DOHH2 (cell line): Measurements from ENCODE around the gene GATAD2B.

ENCODE experiments used
- EZH2phosphoT487 ChIP-seq: fragments of 200-600 bp; sonication (generic); IDR thresholded peaks from 2 replicates; pipeline ENCODE4 v1.6.1; 2017; ENCODE audit warnings: borderline replicate concordance, mild to moderate bottlenecking, antibody characterized with exemption, low read length, moderate library complexity, mixed read lengths
- TF ChIP-seq, protein P1 (sequence below): fragments of 200-600 bp; sonication (generic); IDR thresholded peaks from one replicate; pipeline ENCODE4 v1.5.1; 2014; ENCODE audit warnings: antibody characterized with exemption, mild to moderate bottlenecking, low read depth, low read length; ENCODE audit not compliant: poor library complexity, severe bottlenecking

DNA sequence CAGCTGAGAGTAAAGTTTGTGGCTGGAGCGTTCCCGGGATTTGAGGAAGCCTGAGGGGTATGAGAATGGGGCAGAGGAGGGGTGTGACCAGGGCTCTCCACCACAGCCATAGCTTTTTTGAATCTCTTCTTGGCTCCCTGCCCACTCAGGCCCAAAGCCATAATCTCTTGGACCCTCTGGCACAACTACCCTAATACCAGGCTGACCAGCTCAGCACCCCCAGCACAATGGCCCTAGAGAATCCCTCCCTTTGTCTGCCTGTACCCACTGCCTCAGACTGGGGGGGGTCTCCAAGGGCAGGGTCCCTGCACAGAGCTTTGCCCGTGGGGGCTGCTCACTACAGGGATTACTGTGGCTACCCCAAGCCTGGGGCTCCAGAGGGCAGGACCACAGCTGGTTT lies 16.2 kb upstream of the GATAD2B start:
- TF ChIP-seq, protein P1, sequence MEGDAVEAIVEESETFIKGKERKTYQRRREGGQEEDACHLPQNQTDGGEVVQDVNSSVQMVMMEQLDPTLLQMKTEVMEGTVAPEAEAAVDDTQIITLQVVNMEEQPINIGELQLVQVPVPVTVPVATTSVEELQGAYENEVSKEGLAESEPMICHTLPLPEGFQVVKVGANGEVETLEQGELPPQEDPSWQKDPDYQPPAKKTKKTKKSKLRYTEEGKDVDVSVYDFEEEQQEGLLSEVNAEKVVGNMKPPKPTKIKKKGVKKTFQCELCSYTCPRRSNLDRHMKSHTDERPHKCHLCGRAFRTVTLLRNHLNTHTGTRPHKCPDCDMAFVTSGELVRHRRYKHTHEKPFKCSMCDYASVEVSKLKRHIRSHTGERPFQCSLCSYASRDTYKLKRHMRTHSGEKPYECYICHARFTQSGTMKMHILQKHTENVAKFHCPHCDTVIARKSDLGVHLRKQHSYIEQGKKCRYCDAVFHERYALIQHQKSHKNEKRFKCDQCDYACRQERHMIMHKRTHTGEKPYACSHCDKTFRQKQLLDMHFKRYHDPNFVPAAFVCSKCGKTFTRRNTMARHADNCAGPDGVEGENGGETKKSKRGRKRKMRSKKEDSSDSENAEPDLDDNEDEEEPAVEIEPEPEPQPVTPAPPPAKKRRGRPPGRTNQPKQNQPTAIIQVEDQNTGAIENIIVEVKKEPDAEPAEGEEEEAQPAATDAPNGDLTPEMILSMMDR: no peak
- TF ChIP-seq EZH2phosphoT487: no peak
